AG08395 (cell line): ENCODE measurements around the gene LRRC71.

Experiments
- DNase-seq: peaks from one replicate; pipeline ENCODE4 v3.0.0; 2012; ENCODE audit warnings: mixed read lengths, low spot score

The LRRC71 gene

DNA sequence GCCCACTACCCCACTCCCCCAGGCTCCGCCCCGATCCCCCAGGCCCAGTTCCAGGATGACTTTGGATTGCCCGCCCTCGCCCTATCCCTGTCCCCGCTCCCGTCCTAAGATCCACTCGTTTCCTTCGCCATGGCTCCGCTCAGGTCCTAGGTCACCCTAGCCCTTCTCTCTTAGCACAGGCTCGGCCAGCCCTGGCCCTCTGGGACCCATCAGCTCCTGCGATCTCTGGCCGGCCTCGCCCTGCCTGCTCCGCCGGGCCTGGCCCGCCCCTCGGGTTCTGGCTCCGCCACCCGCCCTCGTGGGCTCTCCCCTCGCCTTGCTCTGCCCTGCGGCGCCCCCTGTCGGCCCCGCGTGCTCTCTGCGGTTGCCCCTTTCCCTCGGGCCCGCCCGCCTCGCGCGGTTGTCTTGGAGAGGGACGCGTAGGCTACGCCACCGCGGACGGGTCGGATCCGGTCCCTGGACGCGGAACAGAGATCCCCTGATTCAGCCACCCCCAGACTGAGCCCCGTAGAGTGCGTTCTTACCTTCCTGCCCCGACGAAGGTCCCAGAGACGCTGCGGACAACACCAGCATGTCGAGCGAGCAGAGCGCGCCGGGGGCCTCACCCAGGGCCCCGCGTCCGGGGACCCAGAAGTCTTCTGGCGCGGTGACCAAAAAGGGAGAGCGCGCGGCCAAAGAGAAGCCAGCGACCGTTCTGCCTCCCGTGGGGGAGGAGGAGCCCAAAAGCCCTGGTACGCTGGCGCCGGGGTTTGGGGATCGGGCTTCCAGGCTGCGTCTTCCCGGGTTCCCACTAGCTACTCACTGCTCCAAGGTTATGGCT is at the start of gene LRRC71:
LRRC71 (plus strand) TSS at position 400 of the 820 bp plus-strand sequence; CDS start at position 572, 172 bp downstream.
- DNase-seq = peak; percentile 96

DNA sequence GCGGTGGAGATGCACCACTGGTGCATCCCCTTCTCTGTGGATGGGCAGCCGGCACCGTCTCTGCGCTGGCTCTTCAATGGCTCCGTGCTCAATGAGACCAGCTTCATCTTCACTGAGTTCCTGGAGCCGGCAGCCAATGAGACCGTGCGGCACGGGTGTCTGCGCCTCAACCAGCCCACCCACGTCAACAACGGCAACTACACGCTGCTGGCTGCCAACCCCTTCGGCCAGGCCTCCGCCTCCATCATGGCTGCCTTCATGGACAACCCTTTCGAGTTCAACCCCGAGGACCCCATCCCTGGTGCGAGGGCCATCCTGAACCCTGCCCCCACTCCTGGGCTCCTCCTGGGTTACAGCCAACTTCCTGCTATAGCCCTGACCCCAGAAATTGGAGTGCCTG is 46.8 kb upstream of the LRRC71 start:
- DNase-seq = no peak

DNA sequence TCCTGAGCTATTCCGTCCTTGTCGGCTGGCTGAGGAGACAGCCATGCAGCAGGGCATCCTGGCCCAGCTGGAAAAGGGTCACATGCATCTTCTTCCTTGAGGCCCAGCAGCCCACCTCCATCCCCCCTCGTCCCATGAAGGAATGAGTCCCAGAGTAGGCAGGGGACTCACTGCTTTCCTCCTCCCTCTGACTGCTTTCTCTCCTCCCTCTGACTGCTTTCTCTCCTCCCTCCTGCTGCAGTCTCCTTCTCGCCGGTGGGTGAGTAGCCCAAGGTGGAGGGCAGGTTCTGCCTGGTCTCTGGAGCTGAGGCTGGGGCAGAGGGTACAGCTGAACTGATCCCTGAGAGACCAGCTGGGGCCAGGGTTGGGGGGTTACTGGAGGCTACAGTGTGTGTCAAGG is 46.3 kb upstream of the LRRC71 start:
- no peak for DNase-seq

- DNase-seq = no peak
Observed at GRCh38 chr1:156874572-156875340, 45.7 kb upstream of the LRRC71 start.

DNA sequence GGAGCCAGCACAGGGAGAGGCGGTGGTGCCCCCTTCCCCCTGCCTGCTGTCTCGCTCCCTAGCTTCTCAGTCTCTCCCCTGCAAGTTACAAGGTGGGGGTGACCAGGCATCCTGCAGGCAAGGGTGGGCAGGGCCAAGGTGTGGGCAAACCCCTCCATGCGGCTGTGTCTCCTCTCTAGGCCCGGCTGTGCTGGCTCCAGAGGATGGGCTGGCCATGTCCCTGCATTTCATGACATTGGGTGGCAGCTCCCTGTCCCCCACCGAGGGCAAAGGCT is 45.2 kb upstream of the LRRC71 start:
- DNase-seq = no peak

DNA sequence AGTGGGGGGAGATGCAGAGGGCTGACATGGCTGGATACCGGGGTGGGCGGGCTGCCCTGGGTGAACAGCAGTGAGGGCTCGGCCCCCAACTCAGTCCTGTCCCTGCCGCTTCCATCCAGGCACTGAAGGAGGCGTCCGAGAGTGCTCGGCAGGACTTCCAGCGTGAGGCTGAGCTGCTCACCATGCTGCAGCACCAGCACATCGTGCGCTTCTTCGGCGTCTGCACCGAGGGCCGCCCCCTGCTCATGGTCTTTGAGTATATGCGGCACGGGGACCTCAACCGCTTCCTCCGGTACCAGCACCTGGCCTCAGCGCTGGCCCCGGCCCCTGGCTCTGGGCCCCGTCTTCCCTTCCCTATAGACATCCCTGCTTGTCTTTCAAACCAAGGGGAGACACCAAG is 44.2 kb upstream of the LRRC71 start:
- no peak for DNase-seq

DNA sequence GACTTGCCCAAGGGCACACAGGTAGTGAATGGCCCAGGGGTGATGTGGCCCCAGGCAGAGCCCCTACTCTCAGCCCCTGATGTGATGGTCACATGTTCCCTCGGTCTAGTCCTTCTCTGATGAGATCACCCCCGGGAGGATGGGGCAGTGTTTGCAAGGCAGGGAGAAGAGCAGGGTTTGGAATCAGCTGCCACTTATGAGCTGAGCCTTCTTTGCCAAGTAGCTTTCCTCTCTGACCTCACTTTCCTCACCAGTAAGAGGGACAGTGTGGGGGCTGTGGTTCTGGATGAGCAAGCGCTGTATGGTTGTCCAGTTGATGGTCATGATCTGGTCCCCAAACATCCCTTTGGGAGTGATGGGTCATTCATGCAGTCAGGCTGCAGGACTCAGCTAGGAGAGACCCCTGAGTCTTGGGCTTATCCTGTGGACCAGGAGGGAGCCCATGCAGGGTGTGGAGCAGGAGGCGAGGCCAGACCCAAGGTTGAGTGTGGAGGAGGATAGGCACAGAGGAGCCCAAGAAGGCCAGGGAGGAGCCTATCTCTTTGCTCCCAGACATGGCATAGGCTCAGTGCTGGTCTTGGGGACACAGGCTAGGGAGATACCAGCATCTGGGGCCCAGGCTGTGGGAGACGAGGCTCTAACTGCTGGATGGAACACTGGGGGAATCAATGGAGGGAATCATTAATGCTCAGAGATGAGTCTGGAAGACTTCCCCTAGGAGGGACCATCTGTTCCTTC is 42.8 kb upstream of the LRRC71 start:
- no peak for DNase-seq

DNA sequence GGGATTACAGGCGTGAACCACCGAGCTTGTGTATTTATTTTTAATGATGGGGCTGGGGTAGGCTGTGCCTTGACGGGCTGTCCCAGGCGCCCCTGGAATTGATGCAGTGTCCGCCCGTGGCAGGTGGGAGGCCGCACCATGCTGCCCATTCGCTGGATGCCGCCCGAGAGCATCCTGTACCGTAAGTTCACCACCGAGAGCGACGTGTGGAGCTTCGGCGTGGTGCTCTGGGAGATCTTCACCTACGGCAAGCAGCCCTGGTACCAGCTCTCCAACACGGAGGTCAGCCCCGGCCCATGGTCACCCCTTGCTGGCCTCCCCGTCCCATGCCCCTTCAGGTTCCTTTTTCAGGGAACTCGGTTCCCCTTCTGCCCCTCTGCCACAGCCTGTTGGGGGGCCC is 40.6 kb upstream of the LRRC71 start:
- no peak for DNase-seq

DNA sequence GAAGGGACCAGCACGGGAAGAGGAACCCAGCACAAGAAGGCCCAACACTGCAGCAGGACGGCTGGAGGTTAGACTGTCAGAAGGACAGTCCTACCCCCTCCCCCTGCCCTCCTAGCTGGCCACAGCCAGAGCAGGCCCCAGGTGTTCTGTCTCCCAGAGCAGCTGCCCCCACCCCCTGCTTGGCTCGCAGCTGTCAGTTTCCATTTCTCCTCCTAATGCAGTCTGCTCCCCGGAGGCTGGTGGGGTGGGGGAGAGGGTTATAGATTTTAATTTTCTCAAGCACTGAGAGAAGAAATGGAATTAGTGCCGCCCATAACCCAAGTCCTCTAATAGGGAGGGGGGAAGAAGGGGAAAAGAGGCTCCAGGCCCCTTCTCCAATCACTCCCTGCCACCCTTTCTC is 40.0 kb upstream of the LRRC71 start:
- DNase-seq = no peak

GRCh38 chr1:156881101-156881500 is 39.3 kb upstream of the LRRC71 start:
- no peak for DNase-seq

GRCh38 chr1:156881663-156882062 is 38.8 kb upstream of the LRRC71 start:
- no peak for DNase-seq

DNA sequence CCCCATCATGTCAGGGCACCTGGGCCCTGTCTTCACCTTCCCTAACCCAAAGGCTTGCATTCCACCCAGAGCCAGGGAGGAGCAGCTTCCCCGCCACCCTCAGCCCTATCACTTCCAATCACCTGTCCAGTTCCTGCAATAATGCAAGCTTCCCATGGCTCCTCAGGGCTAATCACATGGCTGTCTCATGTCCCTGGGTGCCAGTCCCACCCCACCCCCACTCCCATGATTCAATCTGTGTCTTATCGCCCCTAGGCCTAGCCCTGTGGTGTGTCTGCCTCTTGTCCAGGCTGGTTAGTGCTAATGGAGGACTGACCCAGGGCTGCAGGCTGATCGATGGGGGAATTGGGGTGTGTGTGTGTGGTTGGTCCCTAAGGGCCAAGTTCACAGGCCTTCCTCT is 37.9 kb upstream of the LRRC71 start:
- no peak for DNase-seq

- no peak for DNase-seq
Observed at GRCh38 chr1:156883919-156884318, 36.5 kb upstream of the LRRC71 start.

DNA sequence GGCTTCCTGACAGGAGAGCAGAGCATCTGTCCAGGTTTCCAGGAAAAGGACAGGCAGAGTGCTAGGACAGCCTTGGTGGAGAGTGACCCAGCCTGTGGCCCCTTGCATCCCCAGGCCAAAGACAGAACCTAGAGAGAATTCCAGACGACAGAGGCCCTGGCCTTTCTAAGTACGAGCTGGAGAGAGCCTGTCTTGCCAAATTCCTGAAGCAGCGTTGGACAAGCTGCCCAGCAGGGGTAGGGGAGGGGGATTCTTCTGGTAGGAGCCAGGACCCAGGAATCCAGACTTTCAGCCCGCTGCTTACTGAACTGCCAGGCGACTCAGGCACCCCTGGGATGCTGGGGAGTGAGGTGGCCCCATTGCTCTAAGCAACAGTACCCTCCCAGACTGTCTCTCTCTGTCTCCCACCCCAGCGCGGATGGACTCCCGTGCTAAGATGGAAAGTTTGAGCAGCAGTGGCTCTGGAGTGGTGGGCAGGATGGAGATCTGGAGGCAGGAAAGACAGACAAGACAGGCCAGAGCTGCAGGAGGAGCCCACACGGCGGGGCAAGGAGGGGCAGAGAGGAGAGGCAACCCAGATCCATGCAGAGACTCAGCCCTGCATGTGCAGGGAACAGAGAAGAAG is 35.8 kb upstream of the LRRC71 start:
- no peak for DNase-seq

DNA sequence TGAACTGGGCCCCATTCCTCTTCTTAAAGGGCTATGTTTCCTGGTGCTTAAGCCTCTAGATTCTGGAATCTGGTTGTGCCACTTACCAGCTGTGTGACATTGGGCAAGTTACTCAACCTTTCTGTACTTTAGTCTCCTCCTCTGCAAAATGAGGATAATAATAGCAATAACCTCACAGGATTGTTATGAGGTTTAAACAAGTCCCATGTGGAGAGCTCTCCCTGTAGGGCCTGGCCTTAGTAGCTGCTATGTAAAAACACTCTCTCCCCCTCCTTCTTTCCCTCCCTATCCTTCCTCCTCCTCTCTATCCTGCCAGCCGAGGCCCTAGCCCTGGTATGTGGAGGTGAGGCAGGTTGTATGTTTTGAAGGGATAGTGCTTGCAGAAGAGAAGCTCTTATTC is 35.1 kb upstream of the LRRC71 start:
- no peak for DNase-seq

DNA sequence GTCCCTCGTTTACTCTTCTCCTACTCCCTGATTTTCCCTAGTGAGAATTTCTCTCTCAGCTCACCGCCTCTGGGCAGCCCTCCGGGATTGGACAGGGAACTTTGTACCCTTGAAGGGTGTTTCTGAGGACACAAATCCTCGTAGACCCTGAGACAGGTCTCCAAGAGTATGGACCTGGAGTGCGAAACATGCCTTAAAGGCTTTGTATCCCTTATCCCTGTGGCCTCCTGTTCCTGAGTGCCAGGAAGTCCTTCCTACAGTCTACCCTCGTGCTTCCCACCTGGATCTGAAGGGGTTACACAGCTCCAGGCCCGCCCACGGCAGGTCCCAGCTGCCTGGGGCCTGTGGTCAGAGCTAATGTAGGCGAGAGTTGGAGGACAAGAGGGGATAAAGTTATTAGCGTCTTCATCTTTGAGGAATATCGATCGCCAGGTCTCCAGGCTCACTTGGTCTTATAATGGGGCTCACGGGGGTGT is 34.5 kb upstream of the LRRC71 start:
- no peak for DNase-seq

GRCh38 chr1:156886583-156887281 is 33.7 kb upstream of the LRRC71 start:
- DNase-seq = no peak

DNA sequence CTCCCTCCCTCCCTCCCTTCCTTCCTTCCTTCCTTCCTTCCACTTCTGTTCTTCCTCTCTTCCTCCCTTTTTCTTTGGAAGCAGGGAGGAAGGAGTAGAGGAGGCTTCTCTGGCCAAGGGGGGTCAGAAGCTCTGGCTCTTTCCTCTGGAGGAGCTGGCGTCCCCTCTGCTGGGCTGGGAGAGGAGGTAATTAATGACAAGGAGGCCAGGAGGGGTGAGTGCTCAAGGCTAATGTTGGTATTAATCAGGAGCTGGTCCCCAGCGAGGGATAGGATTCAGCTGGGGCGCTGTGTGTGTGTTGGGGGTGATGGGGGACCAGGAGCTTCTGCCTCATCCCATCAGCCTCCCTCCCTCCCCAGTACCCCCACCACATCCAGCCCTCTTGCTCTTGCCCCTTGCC is 33.1 kb upstream of the LRRC71 start:
- no peak for DNase-seq

DNA sequence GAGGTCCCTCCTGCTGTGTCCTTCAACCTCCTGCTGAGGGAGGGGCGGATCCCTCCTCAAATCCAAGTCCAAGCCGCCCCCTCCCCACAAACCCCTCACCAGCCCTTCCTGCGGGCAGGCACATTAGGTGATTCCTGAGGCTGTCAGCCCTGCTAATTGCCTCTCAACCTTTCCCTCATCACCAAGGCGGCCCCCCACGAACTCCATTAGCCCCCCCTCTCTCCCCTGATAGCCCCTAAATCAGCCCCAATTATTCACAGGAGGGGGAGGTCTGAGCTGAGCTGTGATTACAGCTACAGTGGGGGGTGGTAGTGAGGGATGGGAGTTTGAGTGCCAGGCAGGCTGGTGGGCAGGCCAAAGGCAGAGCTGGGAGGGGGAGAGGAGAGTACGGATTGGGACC is 32.7 kb upstream of the LRRC71 start:
- DNase-seq = no peak

GRCh38 chr1:156889802-156890580 is 30.4 kb upstream of the LRRC71 start:
- peak; percentile 82 for DNase-seq
